Measurements from ENCODE around the gene ELMO2.

The ELMO2 gene

GRCh38 chr20:46334303-46334904 is 72.0 kb downstream of the ELMO2 start:
- TF ChIP-seq TCF12 (IDR thresholded peaks at IDR 0.05; ENCODE audit: low read depth): no peak
- TF ChIP-seq RAD21 (IDR thresholded peaks at IDR 0.05; ENCODE audit: low read depth): no peak
- TF ChIP-seq USF1 (IDR thresholded peaks at IDR 0.05): no peak
- TF ChIP-seq TAF1 (IDR thresholded peaks at IDR 0.05; ENCODE audit: low read depth): no peak
- TF ChIP-seq, protein P1, sequence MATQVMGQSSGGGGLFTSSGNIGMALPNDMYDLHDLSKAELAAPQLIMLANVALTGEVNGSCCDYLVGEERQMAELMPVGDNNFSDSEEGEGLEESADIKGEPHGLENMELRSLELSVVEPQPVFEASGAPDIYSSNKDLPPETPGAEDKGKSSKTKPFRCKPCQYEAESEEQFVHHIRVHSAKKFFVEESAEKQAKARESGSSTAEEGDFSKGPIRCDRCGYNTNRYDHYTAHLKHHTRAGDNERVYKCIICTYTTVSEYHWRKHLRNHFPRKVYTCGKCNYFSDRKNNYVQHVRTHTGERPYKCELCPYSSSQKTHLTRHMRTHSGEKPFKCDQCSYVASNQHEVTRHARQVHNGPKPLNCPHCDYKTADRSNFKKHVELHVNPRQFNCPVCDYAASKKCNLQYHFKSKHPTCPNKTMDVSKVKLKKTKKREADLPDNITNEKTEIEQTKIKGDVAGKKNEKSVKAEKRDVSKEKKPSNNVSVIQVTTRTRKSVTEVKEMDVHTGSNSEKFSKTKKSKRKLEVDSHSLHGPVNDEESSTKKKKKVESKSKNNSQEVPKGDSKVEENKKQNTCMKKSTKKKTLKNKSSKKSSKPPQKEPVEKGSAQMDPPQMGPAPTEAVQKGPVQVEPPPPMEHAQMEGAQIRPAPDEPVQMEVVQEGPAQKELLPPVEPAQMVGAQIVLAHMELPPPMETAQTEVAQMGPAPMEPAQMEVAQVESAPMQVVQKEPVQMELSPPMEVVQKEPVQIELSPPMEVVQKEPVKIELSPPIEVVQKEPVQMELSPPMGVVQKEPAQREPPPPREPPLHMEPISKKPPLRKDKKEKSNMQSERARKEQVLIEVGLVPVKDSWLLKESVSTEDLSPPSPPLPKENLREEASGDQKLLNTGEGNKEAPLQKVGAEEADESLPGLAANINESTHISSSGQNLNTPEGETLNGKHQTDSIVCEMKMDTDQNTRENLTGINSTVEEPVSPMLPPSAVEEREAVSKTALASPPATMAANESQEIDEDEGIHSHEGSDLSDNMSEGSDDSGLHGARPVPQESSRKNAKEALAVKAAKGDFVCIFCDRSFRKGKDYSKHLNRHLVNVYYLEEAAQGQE (IDR thresholded peaks at IDR 0.05; ENCODE audit: low read depth): no peak
- TF ChIP-seq FOXM1 (IDR thresholded peaks at IDR 0.05; ENCODE audit: borderline replicate concordance, low read depth): no peak
- no peak for TF ChIP-seq YY1 (IDR thresholded peaks at IDR 0.05; ENCODE audit: low read depth)
- TF ChIP-seq NFIC (IDR thresholded peaks at IDR 0.05): no peak
- TF ChIP-seq TEAD4 (IDR thresholded peaks at IDR 0.05): no peak
- TF ChIP-seq, protein P2, sequence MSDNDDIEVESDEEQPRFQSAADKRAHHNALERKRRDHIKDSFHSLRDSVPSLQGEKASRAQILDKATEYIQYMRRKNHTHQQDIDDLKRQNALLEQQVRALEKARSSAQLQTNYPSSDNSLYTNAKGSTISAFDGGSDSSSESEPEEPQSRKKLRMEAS (IDR thresholded peaks at IDR 0.05): no peak
- no peak for TF ChIP-seq EGR1 (IDR thresholded peaks at IDR 0.05)
- TF ChIP-seq ZBTB7A (IDR thresholded peaks at IDR 0.05; ENCODE audit: low read depth): no peak
- no peak for TF ChIP-seq CEBPB (IDR thresholded peaks at IDR 0.05)
- no peak for TF ChIP-seq CREB1 (IDR thresholded peaks at IDR 0.05; ENCODE audit: low read depth)

DNA sequence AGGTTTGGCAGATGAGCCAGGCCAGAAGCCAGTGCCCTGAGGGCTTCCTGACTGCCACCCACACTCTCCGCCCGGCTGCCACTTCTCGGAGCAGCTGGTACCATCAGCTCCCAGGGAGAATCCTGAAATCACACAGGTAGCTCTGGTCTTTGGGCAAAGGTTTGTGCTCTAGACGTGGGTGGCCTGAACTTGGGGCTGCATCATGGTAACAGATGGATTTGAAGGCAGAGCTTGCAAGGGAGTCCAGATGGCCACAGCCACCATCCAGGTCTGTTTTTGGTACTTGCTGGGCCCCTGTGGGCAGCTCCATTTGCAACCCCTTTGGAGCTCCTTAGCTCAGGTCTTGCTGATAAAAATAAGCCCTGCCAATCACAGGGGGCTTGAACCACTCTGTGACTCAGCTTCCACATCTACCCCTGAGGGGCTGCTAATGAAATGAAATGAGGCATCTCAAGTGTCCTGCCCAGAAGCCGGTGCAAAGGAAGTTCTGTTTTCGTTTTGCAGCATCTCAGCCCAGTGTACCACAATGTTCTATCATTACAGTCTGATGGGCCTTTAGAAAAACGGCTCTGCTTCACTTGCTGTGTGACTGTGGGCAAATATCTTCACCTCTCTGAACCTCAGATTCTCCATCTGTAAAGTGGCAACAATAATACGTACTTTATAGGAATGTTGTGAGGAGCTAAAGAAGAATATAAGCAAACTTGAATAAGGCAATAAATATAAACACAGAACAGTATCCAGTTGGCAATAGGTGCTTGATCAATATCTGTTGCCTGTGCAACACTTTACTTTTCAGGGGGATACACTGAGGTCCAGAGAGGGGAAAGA is 73.0 kb downstream of the ELMO2 start:
- TF ChIP-seq NFIC (IDR thresholded peaks at IDR 0.05) (no peak), TEAD4 (IDR thresholded peaks at IDR 0.05) (no peak), FOXM1 (IDR thresholded peaks at IDR 0.05; ENCODE audit: borderline replicate concordance, low read depth) (no peak), ZBTB7A (IDR thresholded peaks at IDR 0.05; ENCODE audit: low read depth) (no peak), CREB1 (IDR thresholded peaks at IDR 0.05; ENCODE audit: low read depth) (no peak), USF1 (IDR thresholded peaks at IDR 0.05) (no peak), YY1 (IDR thresholded peaks at IDR 0.05; ENCODE audit: low read depth) (no peak), TCF12 (IDR thresholded peaks at IDR 0.05; ENCODE audit: low read depth) (no peak), EP300 (IDR thresholded peaks at IDR 0.05; ENCODE audit: borderline replicate concordance) (no peak), EGR1 (IDR thresholded peaks at IDR 0.05) (no peak), CEBPB (IDR thresholded peaks at IDR 0.05) (no peak), TAF1 (IDR thresholded peaks at IDR 0.05; ENCODE audit: low read depth) (no peak), RAD21 (IDR thresholded peaks at IDR 0.05; ENCODE audit: low read depth) (no peak)
- TF ChIP-seq, protein P2 (IDR thresholded peaks at IDR 0.05): no peak
- TF ChIP-seq, protein P1 (IDR thresholded peaks at IDR 0.05; ENCODE audit: low read depth): no peak

- TF ChIP-seq CREB1 (IDR thresholded peaks at IDR 0.05; ENCODE audit: low read depth) (no peak), CEBPB (IDR thresholded peaks at IDR 0.05) (no peak), NFIC (IDR thresholded peaks at IDR 0.05) (no peak), EP300 (IDR thresholded peaks at IDR 0.05; ENCODE audit: borderline replicate concordance) (no peak), RAD21 (IDR thresholded peaks at IDR 0.05; ENCODE audit: low read depth) (no peak), FOXM1 (IDR thresholded peaks at IDR 0.05; ENCODE audit: borderline replicate concordance, low read depth) (no peak), ZBTB7A (IDR thresholded peaks at IDR 0.05; ENCODE audit: low read depth) (no peak), EGR1 (IDR thresholded peaks at IDR 0.05) (no peak), TEAD4 (IDR thresholded peaks at IDR 0.05) (no peak), USF1 (IDR thresholded peaks at IDR 0.05) (no peak), TAF1 (IDR thresholded peaks at IDR 0.05; ENCODE audit: low read depth) (no peak), TCF12 (IDR thresholded peaks at IDR 0.05; ENCODE audit: low read depth) (no peak), YY1 (IDR thresholded peaks at IDR 0.05; ENCODE audit: low read depth) (no peak)
- TF ChIP-seq, protein P1 (IDR thresholded peaks at IDR 0.05; ENCODE audit: low read depth): no peak
- TF ChIP-seq, protein P2 (IDR thresholded peaks at IDR 0.05): no peak
Measured at GRCh38 chr20:46332373-46333160, 73.8 kb downstream of the ELMO2 start.

All from Ishikawa (cell line).